Measurements from ENCODE around the gene NEXMIF.
"Not testable (repeated sequence)": the region's sequence is repeated elsewhere in the genome, so short reads cannot be mapped to it uniquely, and the experiment has no call there.

The NEXMIF gene

DNA sequence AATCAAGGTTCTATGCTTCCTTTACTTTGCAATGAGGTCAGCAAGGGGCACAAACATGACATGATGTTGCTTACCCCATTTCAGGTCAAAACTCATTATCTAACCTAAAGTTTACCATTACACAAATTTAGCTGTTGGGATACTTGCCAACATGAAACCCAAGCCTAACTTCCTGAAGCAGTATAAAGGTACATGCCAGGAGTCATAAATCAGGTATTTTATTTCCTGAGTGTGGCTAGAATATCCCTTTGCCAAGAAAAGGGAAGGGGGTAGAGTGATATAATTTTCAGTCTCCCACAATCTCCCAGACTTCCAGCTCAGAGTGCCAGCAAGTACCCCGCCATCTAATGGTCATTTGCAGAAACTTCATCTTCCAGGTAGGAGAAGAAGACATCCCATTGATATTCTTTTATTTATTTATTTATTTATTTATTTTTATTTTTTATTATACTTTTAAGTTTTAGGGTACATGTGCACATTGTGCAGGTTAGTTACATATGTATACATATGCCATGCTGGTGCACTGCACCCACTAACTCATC, 136.6 kb downstream of the NEXMIF start:
- DNase-seq (ENCODE audit: low read depth), result no peak

DNA sequence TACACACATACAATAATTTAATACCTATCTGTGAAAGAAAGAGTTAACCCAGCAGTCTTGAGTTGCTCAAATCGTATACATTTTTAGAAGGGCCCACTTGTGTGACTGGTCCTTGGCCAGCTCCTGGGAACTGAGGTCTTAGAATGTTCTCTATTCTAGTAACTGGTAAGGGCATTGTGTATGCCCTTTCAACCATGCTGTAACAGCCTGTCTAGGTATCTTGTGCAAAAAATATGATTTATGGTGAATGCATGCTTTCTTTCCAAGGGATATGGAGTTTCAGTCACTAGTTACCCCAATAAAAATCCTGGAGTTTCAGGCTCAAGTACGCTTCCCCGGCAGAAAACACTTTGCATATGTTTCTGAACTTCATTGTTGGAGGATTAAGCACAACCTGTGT, 140.6 kb downstream of the NEXMIF start:
- no peak for DNase-seq (ENCODE audit: low read depth)

DNA sequence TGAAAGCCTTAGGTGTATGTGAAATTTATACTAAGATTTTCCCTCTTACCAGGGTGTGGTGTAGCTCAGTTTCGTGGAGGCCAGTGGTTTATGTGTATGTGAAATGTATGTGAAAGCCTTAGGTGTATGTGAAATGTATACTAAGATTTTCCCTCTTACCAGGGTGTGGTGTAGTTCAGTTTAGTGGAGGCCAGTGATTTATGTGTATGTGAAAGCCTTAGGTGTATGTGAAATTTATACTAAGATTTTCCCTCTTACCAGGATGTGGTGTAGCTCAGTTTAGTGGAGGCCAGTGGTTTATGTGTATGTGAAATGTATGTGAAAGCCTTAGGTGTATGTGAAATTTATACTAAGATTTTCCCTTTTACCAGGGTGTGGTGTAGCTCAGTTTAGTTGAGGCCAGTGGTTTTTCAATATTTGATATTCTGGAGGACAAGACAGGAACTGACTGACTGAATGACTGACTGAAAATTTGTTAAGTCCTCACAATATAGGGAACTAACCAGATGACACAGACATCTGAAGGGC, 143.7 kb downstream of the NEXMIF start:
- no peak for DNase-seq (ENCODE audit: low read depth)

DNA sequence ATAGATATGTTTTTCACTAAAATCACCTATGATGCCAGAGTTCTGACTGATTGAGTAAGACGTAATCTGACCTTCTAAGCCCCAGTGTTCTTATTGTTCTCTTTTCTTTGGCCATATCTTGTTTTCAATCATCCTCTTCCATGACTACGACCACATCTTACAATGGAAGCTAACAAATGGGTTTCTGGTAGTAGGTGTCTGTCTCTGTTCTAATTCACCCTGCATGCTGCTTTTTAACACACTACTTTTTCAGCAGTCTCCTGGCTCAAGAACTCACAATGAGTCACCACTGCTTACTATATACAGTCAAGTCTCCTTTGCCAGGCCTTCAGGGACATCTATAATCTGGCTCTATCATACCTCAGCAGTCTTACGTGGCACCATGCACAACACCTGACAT, 146.1 kb downstream of the NEXMIF start:
- DNase-seq (ENCODE audit: low read depth), result no peak

DNA sequence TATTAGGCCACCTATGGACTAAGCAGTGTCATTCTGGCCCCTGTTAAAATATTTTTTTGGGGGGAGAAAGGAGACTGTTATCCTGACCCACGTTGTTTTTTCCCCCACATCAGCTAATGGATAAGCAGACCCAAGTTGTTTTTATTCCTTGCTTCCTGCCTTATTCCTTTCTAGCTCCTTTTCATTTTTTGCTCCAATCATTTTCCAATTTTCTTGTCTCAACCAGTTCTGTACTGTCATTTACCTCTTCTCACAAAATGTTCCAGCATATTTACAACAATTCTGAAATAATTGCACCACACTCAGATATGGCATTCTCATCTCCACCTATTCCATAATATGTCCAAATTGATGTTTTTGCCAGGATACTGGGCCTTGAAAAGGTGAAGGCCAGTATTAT, 150.3 kb downstream of the NEXMIF start:
- no peak for DNase-seq (ENCODE audit: low read depth)

DNA sequence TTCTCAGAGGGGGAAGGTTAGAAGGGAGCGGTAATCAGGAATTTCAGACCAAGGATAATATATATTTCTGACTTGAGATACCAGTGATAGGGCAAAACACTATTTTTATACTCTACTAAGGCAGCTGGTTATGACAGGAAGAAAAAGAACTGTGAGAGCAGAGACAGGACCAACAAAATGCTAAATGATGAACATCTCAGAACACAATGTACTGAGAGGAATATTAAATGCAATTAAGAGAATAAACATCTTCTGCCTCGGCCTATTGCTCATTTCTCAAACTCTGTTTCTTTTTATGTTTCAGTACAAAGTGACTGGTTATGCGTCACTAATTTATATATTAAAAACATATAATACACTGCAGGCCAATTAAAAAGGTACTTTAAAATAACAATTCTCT, 188.8 kb downstream of the NEXMIF start:
- DNase-seq (ENCODE audit: low read depth), result no peak

DNA sequence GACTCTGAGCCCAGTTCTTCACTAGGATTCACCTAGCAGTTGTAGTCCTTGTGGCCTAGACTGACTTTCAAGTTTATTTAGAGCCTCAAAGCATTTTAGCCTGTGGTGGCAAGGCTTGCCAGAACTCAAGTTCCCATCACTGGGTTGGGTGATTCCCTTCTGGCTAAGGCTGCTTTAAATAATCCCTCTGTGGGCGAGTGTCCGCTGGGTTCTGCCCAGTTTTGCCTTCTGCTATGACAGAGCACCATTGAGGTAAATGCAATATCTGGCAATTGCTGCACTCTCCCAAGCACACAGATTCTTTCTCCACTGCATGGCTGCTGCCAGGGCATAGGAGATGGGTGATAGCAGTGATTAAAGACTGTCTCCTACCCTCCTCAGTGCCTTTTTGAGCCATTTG, 220.0 kb downstream of the NEXMIF start:
- DNase-seq (ENCODE audit: low read depth), result no peak

DNA sequence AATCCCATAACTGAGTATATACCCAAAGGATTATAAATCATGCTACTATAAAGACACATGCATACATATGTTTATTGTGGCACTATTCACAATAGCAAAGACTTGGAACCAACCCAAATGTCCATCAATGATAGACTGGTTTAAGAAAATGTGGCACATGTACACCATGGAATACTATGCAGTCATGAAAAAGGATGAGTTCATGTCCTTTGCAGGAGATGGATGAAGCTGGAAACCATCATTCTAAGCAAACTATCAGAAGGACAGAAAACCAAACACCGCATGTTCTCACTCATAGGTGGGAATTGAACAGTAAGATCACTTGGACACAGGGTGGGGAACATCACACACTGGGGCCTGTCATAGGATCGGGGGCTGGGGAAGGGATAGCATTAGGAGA, 223.9 kb downstream of the NEXMIF start:
- not testable (repeated sequence) for DNase-seq (ENCODE audit: low read depth)

DNA sequence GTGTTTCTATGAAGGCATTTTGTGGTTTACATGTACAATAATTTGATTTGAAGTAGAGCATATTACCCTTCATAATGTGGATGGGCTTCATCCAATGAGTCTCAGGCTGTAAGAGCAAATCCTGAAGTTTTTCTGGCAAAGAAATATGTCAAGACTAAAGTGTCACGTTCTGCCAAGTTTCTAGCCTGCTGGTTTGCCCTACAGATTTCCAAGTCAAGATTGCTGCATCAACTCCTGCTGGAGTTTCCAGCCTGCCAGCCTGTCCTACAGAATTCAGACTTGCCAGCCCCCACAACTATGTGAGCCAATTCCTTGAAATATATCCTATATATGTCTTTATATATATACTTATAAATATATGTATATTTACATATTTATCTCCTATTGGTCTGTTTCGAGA, 240.8 kb downstream of the NEXMIF start:
- DNase-seq (ENCODE audit: low read depth), result no peak
